H9 (cell line): ENCODE data around the gene SLC16A7. TPM values are rescaled to one million over a fixed set of nuclear protein-coding genes. Genes with fewer than 3 reads are reported as not detected.

Source experiments
- DNase-seq: peaks from one replicate; pipeline ENCODE4 v3.0.0-alpha.2; 2017
- H2AFZ ChIP-seq: one replicate; pipeline ENCODE4 v1.6.1; 2013; ENCODE audit warnings: mild to moderate bottlenecking, low read length, control low read depth, moderate library complexity
- H2AK5ac ChIP-seq: 2 replicates; pipeline ENCODE4 v1.6.1; 2013; ENCODE audit warnings: low read length, control low read depth, mixed read lengths; ENCODE audit not compliant: insufficient read length
- H2BK120ac ChIP-seq: one replicate; pipeline ENCODE4 v1.6.1; 2013; ENCODE audit warnings: low read depth, mild to moderate bottlenecking, low read length, control low read depth, inconsistent platforms; ENCODE audit not compliant: poor library complexity, severe bottlenecking
- H2BK12ac ChIP-seq: 2 replicates; pipeline ENCODE4 v1.6.1; 2013; ENCODE audit warnings: low read length, control low read depth, mixed read lengths, low read depth; ENCODE audit not compliant: insufficient read length
- H2BK15ac ChIP-seq: 2 replicates; pipeline ENCODE4 v1.6.1; 2013; ENCODE audit warnings: low read depth, low read length, control low read depth
- H2BK20ac ChIP-seq: one replicate; pipeline ENCODE4 v1.6.1; 2013; ENCODE audit warnings: low read depth, mild to moderate bottlenecking, low read length, control low read depth, inconsistent platforms; ENCODE audit not compliant: poor library complexity, severe bottlenecking
- H2BK5ac ChIP-seq: 2 replicates; pipeline ENCODE4 v1.6.1; 2013; ENCODE audit warnings: low read length, control low read depth, mixed read lengths; ENCODE audit not compliant: insufficient read length
- H3K14ac ChIP-seq: 2 replicates; pipeline ENCODE4 v1.6.1; 2013; ENCODE audit warnings: low read length, control low read depth; ENCODE audit not compliant: insufficient read depth
- H3K18ac ChIP-seq: 2 replicates; pipeline ENCODE4 v1.6.1; 2013; ENCODE audit warnings: low read depth, mild to moderate bottlenecking, mixed read lengths, low read length, control low read depth; ENCODE audit not compliant: insufficient read length
- H3K23ac ChIP-seq: 2 replicates; pipeline ENCODE4 v1.6.1; 2013; ENCODE audit warnings: low read length, control low read depth, mixed read lengths, low read depth; ENCODE audit not compliant: insufficient read length
- H3K23me2 ChIP-seq: 2 replicates; pipeline ENCODE4 v1.6.1; 2013; ENCODE audit warnings: low read depth, mild to moderate bottlenecking, mixed read lengths, low read length, control low read depth; ENCODE audit not compliant: insufficient read length, poor library complexity, severe bottlenecking
- H3K27ac ChIP-seq: 2 replicates; pipeline ENCODE4 v1.5.1; 2013; ENCODE audit warnings: low read length, control low read depth, mixed read lengths, low read depth; ENCODE audit not compliant: insufficient read length
- H3K27me3 ChIP-seq: 2 replicates; pipeline ENCODE4 v1.6.1; 2013; ENCODE audit warnings: low read length, control low read depth, inconsistent platforms; ENCODE audit not compliant: insufficient read depth
- H3K4ac ChIP-seq: 2 replicates; pipeline ENCODE4 v1.6.1; 2013; ENCODE audit warnings: low read depth, mild to moderate bottlenecking, control low read depth, inconsistent platforms, low read length, moderate library complexity
- H3K4me1 ChIP-seq: 2 replicates; pipeline ENCODE4 v1.6.1; 2013; ENCODE audit warnings: low read length, control low read depth, inconsistent platforms; ENCODE audit not compliant: insufficient read depth
- H3K4me2 ChIP-seq: 2 replicates; pipeline ENCODE4 v1.6.1; 2013; ENCODE audit warnings: low read length, control low read depth, mixed read lengths; ENCODE audit not compliant: insufficient read length, insufficient read depth
- H3K56ac ChIP-seq: 2 replicates; pipeline ENCODE4 v1.6.1; 2013; ENCODE audit warnings: low read depth, mild to moderate bottlenecking, mixed read lengths, low read length, control low read depth; ENCODE audit not compliant: insufficient read length
- H3K79me1 ChIP-seq: 2 replicates; pipeline ENCODE4 v1.6.1; 2013; ENCODE audit warnings: low read depth, mild to moderate bottlenecking, moderate library complexity, low read length, control low read depth, inconsistent platforms; ENCODE audit not compliant: insufficient read depth, poor library complexity, severe bottlenecking
- H3K79me2 ChIP-seq: 2 replicates; pipeline ENCODE4 v1.6.1; 2013; ENCODE audit warnings: low read length, control low read depth, inconsistent platforms; ENCODE audit not compliant: insufficient read depth
- H3K9ac ChIP-seq: 2 replicates; pipeline ENCODE4 v1.6.1; 2013; ENCODE audit warnings: low read length, control low read depth, mixed read lengths; ENCODE audit not compliant: insufficient read length; ENCODE audit errors: extremely low read depth
- H3K9me3 ChIP-seq: one replicate; pipeline ENCODE4 v1.6.1; 2013; ENCODE audit warnings: low read depth, low read length, inconsistent platforms; ENCODE audit not compliant: control insufficient read depth
- H3T11ph ChIP-seq: one replicate; pipeline ENCODE4 v1.6.1; 2013; ENCODE audit warnings: mild to moderate bottlenecking, low read length, control low read depth, inconsistent platforms
- H4K20me1 ChIP-seq: one replicate; pipeline ENCODE4 v1.6.1; 2013; ENCODE audit not compliant: control insufficient read depth, insufficient read length, insufficient read depth
- H4K5ac ChIP-seq: 2 replicates; pipeline ENCODE4 v1.6.1; 2013; ENCODE audit warnings: low read depth, mild to moderate bottlenecking, mixed read lengths, low read length, control low read depth; ENCODE audit not compliant: insufficient read length
- H4K8ac ChIP-seq: replicated peaks from 2 replicates; pipeline ENCODE4 v1.6.1; 2013; ENCODE audit warnings: low read length, control low read depth, mixed read lengths, low read depth; ENCODE audit not compliant: insufficient read length
- H4K91ac ChIP-seq: 2 replicates; pipeline ENCODE4 v1.6.1; 2013; ENCODE audit warnings: low read depth, mild to moderate bottlenecking, moderate library complexity, mixed read lengths, low read length, control low read depth; ENCODE audit not compliant: insufficient read length
- H3K27ac Mint-ChIP-seq, 3 experiments: 2 replicates in 2 of 3; 3 replicates in 1 of 3; pipeline ENCODE4 v1.8.0; 2020 to 2021; ENCODE audit warnings: mixed read lengths in 3 of 3, mild to moderate bottlenecking in 1 of 3, moderate library complexity in 1 of 3
- H3K27me3 Mint-ChIP-seq: 2 replicates; pipeline ENCODE4 v1.8.0; 2021; ENCODE audit warnings: low read depth, mild to moderate bottlenecking, moderate library complexity, mixed read lengths
- H3K36me3 Mint-ChIP-seq, 3 experiments: 2 replicates in 2 of 3; 3 replicates in 1 of 3; pipeline ENCODE4 v1.8.0; 2020 to 2021; ENCODE audit warnings: low read depth in 3 of 3, mixed read lengths in 3 of 3; ENCODE audit not compliant: insufficient read depth in 1 of 3
- H3K4me1 Mint-ChIP-seq, 2 experiments: 2 replicates each; pipeline ENCODE4 v1.8.0; 2020; ENCODE audit warnings: mixed read lengths in 2 of 2
- H3K4me3 Mint-ChIP-seq, 2 experiments: 2 replicates in 1 of 2; 3 replicates in 1 of 2; pipeline ENCODE4 v1.8.0; 2020 to 2021; ENCODE audit warnings: mild to moderate bottlenecking in 2 of 2, mixed read lengths in 2 of 2, moderate library complexity in 1 of 2
- H3K9me3 Mint-ChIP-seq, 2 experiments: 2 replicates in 1 of 2; 3 replicates in 1 of 2; pipeline ENCODE4 v1.8.0; 2020; ENCODE audit warnings: mild to moderate bottlenecking in 2 of 2, mixed read lengths in 2 of 2, moderate library complexity in 1 of 2
- CTCF ChIP-seq: fragments of 200-600 bp; sonication (generic); conservative IDR thresholded peaks from 3 replicates; pipeline ENCODE4 v1.8.0; 2021; ENCODE audit warnings: antibody characterized with exemption, mild to moderate bottlenecking
- WGBS: extraction: QIAGEN DNeasy Blood & Tissue Kit; methylation state at CpG from one replicate; pipeline ENCODE4 v1.1.7; 2013; ENCODE audit warnings: missing lambda C conversion rate, low lambda C conversion rate, mixed read lengths; ENCODE audit not compliant: insufficient read length; ENCODE audit errors: extremely low coverage; 5-methylcytosine and 5-hydroxymethylcytosine counted together
- total RNA-seq: library from RNA; stranded (reverse); gene quantifications from 2 replicates; pipeline ENCODE4 v1.2.1, GENCODE V29; 2021

The SLC16A7 gene
- total RNA-seq, 1 experiment from 2014 or later: 2.2 TPM

- H3K56ac ChIP-seq: no peak overlapping the region
- H3K23ac ChIP-seq: no peak overlapping the region
Observed at GRCh38 chr12:59675461-59675860, 79.6 kb downstream of the SLC16A7 start.

More at GRCh38 chr12:59675461-59675860, 79.6 kb downstream of the SLC16A7 start:
- no peak for DNase-seq
- Histone ChIP-seq H4K5ac (no peak overlapping the region), H3T11ph (no peak overlapping the region), H2BK15ac (no peak overlapping the region), H3K18ac (no peak overlapping the region), H3K23me2 (no peaks in the 10 kb centered on the region), H3K27ac (no peak overlapping the region), H4K20me1 (no peaks in the 10 kb centered on the region), H2BK20ac (no peak overlapping the region), H3K14ac (no peak overlapping the region), H3K4ac (no peak overlapping the region), H2BK5ac (no peak overlapping the region), H3K79me2 (no peaks in the 10 kb centered on the region), H2AK5ac (no peak overlapping the region), H2AFZ (no peak overlapping the region), H3K27me3 (no peaks in the 10 kb centered on the region), H4K8ac (no peak overlapping the region), H2BK120ac (no peak overlapping the region), H2BK12ac (no peak overlapping the region), H3K9ac (no peak overlapping the region), H4K91ac (no peak overlapping the region), H3K79me1 (no peaks in the 10 kb centered on the region), H3K4me2 (no peak overlapping the region), H3K9me3 (no peaks in the 10 kb centered on the region), H3K4me1 (no peaks in the 10 kb centered on the region)
- Mint-ChIP-seq H3K36me3 (no peaks in the 10 kb centered on the region), H3K27me3 (no peaks in the 10 kb centered on the region), H3K4me3 (no peak overlapping the region), H3K9me3 (no peaks in the 10 kb centered on the region; a peak in 1 of 5 replicates), H3K4me1 (no peaks in the 10 kb centered on the region), H3K27ac (no peak overlapping the region; a peak in 1 of 7 replicates)
- TF ChIP-seq CTCF: no peak
- WGBS: no CpG with 5 or more reads among the region's 1 CpG
